Activated T-helper 1 cell treated with Interleukin-2 at 50 U/mL for 16 hours (primary cell): ENCODE data around the gene TUBB8.
"Not testable (repeated sequence)": the region's sequence is repeated elsewhere in the genome, so short reads cannot be mapped to it uniquely, and the experiment has no call there.

Experiments used
- DNase-seq: peaks from one replicate; pipeline ENCODE4 v3.0.0-alpha.2; 2020; ENCODE audit warnings: low read depth

Gene TUBB8

GRCh38 chr10:47864-48263 is 1.2 kb downstream of the TUBB8 start:
- DNase-seq, result not testable (repeated sequence)

- not testable (repeated sequence) for DNase-seq
Observed at GRCh38 chr10:13315-13635, 35.8 kb downstream of the TUBB8 start.

- not testable (repeated sequence) for DNase-seq
Observed at GRCh38 chr10:12444-13314, 36.4 kb downstream of the TUBB8 start.

- not testable (repeated sequence) for DNase-seq
Observed at GRCh38 chr10:11260-11659, 37.8 kb downstream of the TUBB8 start.

- not testable (repeated sequence) for DNase-seq
Observed at GRCh38 chr10:10261-10971, 38.7 kb downstream of the TUBB8 start.
